HG02852 (cell line): ENCODE data around the gene TNP1.

Experiments used
- ATAC-seq: cut with Tn5 transposase; IDR thresholded peaks from one replicate; pipeline ENCODE4 v1.9.1; 2021; ENCODE audit warnings: mild to moderate bottlenecking, moderate library complexity; ENCODE audit not compliant: unreplicated experiment

Gene TNP1

GRCh38 chr2:216842636-216843035 is 17.2 kb downstream of the TNP1 start:
- no peak for ATAC-seq

- no peak for ATAC-seq
These were observed 20.2 kb downstream of the TNP1 start for GRCh38 chr2:216839688-216840087.

- no peak for ATAC-seq
These were observed 21.7 kb downstream of the TNP1 start for GRCh38 chr2:216838151-216838550.

- ATAC-seq: no peak
These were observed 22.1 kb downstream of the TNP1 start for GRCh38 chr2:216837740-216838139.

- no peak for ATAC-seq
These were observed 26.8 kb downstream of the TNP1 start for GRCh38 chr2:216833061-216833460.

- no peak for ATAC-seq
These were observed 29.5 kb downstream of the TNP1 start for GRCh38 chr2:216830346-216830745.

- no peak for ATAC-seq
These were observed 30.3 kb downstream of the TNP1 start for GRCh38 chr2:216829533-216829932.

GRCh38 chr2:216827073-216827720 is 32.7 kb downstream of the TNP1 start:
- ATAC-seq: no peak

- ATAC-seq: no peak
These were observed 37.4 kb downstream of the TNP1 start for GRCh38 chr2:216822470-216822869.

- ATAC-seq: no peak
These were observed 39.2 kb downstream of the TNP1 start for GRCh38 chr2:216820709-216821108.

GRCh38 chr2:216819766-216820165 is 40.1 kb downstream of the TNP1 start:
- ATAC-seq: no peak

- no peak for ATAC-seq
These were observed 40.8 kb downstream of the TNP1 start for GRCh38 chr2:216819055-216819454.

- no peak for ATAC-seq
These were observed 49.3 kb downstream of the TNP1 start for GRCh38 chr2:216810399-216811160.
